ENCODE measurements around the gene MXD4. TPM values are rescaled to one million over a fixed set of nuclear protein-coding genes. Genes with fewer than 3 reads are reported as not detected.

MXD4 gene
- total and polyA plus RNA-seq, 2 donors (not counting 1 experiment from before 2014, with no cell fraction given) = 67.3 to 75.3 TPM

- Histone ChIP-seq H3K9me3 (ENCODE audit: control extremely low read depth in 1 of 3, control insufficient read depth in 2 of 3, insufficient read depth in 1 of 3, low read length in 2 of 3) (peaks cover 0 to 14% (median 0%) of the 10 kb centered on the region in 3 donors), H4K20me1 (ENCODE audit: control insufficient read depth, insufficient read depth, low read length, poor library complexity, severe bottlenecking) (no peaks in the 10 kb centered on the region), H3K27me3 (replicated peaks in 1 of 4; ENCODE audit: control extremely low read depth in 1 of 4, control insufficient read depth in 3 of 4, insufficient read depth in 4 of 4, low read length in 3 of 4) (peaks cover 0 to 8% (median 3%) of the 10 kb centered on the region in 4 experiments), H3K9ac (ENCODE audit: low read length) (no peak overlapping the region), H3K36me3 (replicated peaks in 1 of 2; ENCODE audit: control extremely low read depth in 1 of 2, control insufficient read depth in 1 of 2, extremely low read depth in 1 of 2, insufficient read depth in 2 of 2, low read length in 1 of 2) (no peaks in the 10 kb centered on the region), H3K4me3 (ENCODE audit: control extremely low read depth in 1 of 5, extremely low read depth in 1 of 5, insufficient read depth in 1 of 5, low read depth in 2 of 5, low read length in 4 of 5) (no peak overlapping the region), H3K4me2 (replicated peaks; ENCODE audit: low read depth, low read length, poor library complexity, severe bottlenecking) (no peak overlapping the region), H3K79me2 (ENCODE audit: control insufficient read depth, insufficient read depth, low read length) (no peaks in the 10 kb centered on the region), H2AFZ (ENCODE audit: insufficient read depth, low read depth, low read length, poor library complexity, severe bottlenecking) (no peak overlapping the region), H3K4me1 (ENCODE audit: control insufficient read depth in 2 of 2, insufficient read depth in 2 of 2, low read length in 2 of 2) (peaks cover 18 to 20% of the 10 kb centered on the region in 2 donors), H3K27ac (ENCODE audit: low read length in 2 of 2) (no peak overlapping the region)
- WGBS (ENCODE audit: insufficient coverage) = 73% methylated on average over 4 of the region's 6 CpGs
- ChIA-PET POLR2A (no interaction called here), CTCF (no interaction called here)
- TF ChIP-seq EZH2 (IDR thresholded peaks at IDR 0.05; ENCODE audit: borderline replicate concordance, insufficient read depth, low read depth, low read length, poor library complexity, severe bottlenecking) (no peak), CTCF (IDR thresholded peaks at IDR 0.05) (no peak)
- DNase-seq (no peak), ATAC-seq (ENCODE audit: low read depth) (no peak)
- no peak overlapping the region for H3K27ac Mint-ChIP-seq
- H3K27me3 Mint-ChIP-seq = no peaks in the 10 kb centered on the region
- intact Hi-C loops (cut with micrococcal nuclease) = no loop called here
- no peaks in the 10 kb centered on the region for H3K9me3 Mint-ChIP-seq (ENCODE audit: insufficient read depth)
- H3K4me3 Mint-ChIP-seq = no peak overlapping the region
- H3K4me1 Mint-ChIP-seq = peaks cover 29% of the 10 kb centered on the region
Observed at GRCh38 chr4:2292646-2293108, 30.8 kb upstream of the MXD4 start.

- DNase-seq (no peak), ATAC-seq (ENCODE audit: low read depth) (no peak)
- CTCF ChIA-PET = interaction anchor here (2.0 kb wide), 1 partner anchor 63 kb away, joined by 6 read pairs; no protein-coding TSS in a partner anchor
- Histone ChIP-seq H3K9ac (ENCODE audit: low read length) (no peak overlapping the region), H3K79me2 (ENCODE audit: control insufficient read depth, insufficient read depth, low read length) (no peaks in the 10 kb centered on the region), H2AFZ (ENCODE audit: insufficient read depth, low read depth, low read length, poor library complexity, severe bottlenecking) (no peak overlapping the region), H3K27ac (ENCODE audit: low read length in 2 of 2) (no peak overlapping the region), H3K9me3 (ENCODE audit: control extremely low read depth in 1 of 3, control insufficient read depth in 2 of 3, insufficient read depth in 1 of 3, low read length in 2 of 3) (peaks cover 0 to 14% (median 0%) of the 10 kb centered on the region in 3 donors), H3K4me1 (ENCODE audit: control insufficient read depth in 2 of 2, insufficient read depth in 2 of 2, low read length in 2 of 2) (peaks cover 18 to 20% of the 10 kb centered on the region in 2 donors), H3K36me3 (replicated peaks in 1 of 2; ENCODE audit: control extremely low read depth in 1 of 2, control insufficient read depth in 1 of 2, extremely low read depth in 1 of 2, insufficient read depth in 2 of 2, low read length in 1 of 2) (no peaks in the 10 kb centered on the region), H3K27me3 (replicated peaks in 1 of 4; ENCODE audit: control extremely low read depth in 1 of 4, control insufficient read depth in 3 of 4, insufficient read depth in 4 of 4, low read length in 3 of 4) (peaks cover 0 to 8% (median 3%) of the 10 kb centered on the region in 4 experiments), H4K20me1 (ENCODE audit: control insufficient read depth, insufficient read depth, low read length, poor library complexity, severe bottlenecking) (no peaks in the 10 kb centered on the region), H3K4me3 (ENCODE audit: control extremely low read depth in 1 of 5, extremely low read depth in 1 of 5, insufficient read depth in 1 of 5, low read depth in 2 of 5, low read length in 4 of 5) (no peak overlapping the region), H3K4me2 (replicated peaks; ENCODE audit: low read depth, low read length, poor library complexity, severe bottlenecking) (no peak overlapping the region)
- Mint-ChIP-seq H3K4me3 (no peak overlapping the region), H3K27me3 (no peaks in the 10 kb centered on the region), H3K4me1 (peaks cover 24% of the 10 kb centered on the region), H3K9me3 (ENCODE audit: insufficient read depth) (no peaks in the 10 kb centered on the region), H3K27ac (peak overlapping the region; percentile 81)
- WGBS (ENCODE audit: insufficient coverage) = 95% methylated on average over 18 of the region's 20 CpGs
- intact Hi-C loops (cut with micrococcal nuclease) = loop anchor here (2.0 kb wide), 1 partner anchor 49 kb away; the partner anchor contains the start of genes HAUS3 and POLN
- POLR2A ChIA-PET = no interaction called here
- TF ChIP-seq CTCF (IDR thresholded peaks at IDR 0.05) = no peak
- TF ChIP-seq EZH2 (IDR thresholded peaks at IDR 0.05; ENCODE audit: borderline replicate concordance, insufficient read depth, low read depth, low read length, poor library complexity, severe bottlenecking) = no peak
Observed at GRCh38 chr4:2291705-2292645, 30.1 kb upstream of the MXD4 start.

All from B cell (primary cell).